ENCODE data around the gene ST6GAL1.
A peak's percentile ranks its signal among the peaks of the same experiment; 100 is the strongest.

Gene ST6GAL1

GRCh38 chr3:187012609-187013051 lies 82.3 kb downstream of the ST6GAL1 start:
- TF ChIP-seq, protein P1, sequence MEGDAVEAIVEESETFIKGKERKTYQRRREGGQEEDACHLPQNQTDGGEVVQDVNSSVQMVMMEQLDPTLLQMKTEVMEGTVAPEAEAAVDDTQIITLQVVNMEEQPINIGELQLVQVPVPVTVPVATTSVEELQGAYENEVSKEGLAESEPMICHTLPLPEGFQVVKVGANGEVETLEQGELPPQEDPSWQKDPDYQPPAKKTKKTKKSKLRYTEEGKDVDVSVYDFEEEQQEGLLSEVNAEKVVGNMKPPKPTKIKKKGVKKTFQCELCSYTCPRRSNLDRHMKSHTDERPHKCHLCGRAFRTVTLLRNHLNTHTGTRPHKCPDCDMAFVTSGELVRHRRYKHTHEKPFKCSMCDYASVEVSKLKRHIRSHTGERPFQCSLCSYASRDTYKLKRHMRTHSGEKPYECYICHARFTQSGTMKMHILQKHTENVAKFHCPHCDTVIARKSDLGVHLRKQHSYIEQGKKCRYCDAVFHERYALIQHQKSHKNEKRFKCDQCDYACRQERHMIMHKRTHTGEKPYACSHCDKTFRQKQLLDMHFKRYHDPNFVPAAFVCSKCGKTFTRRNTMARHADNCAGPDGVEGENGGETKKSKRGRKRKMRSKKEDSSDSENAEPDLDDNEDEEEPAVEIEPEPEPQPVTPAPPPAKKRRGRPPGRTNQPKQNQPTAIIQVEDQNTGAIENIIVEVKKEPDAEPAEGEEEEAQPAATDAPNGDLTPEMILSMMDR (IDR thresholded peaks at IDR 0.05; ENCODE audit: low read depth, low read length, missing control alignments), result no peak
- Histone ChIP-seq H3K27ac (peak overlapping the region; percentile 3), H3K36me3 (replicated peaks) (no peaks in the 10 kb centered on the region), H3K27me3 (replicated peaks) (no peaks in the 10 kb centered on the region), H3K4me3 (ENCODE audit: low read depth, low read length) (no peak overlapping the region)
- in situ Hi-C loops (cut with HindIII; ENCODE audit: low pct_ligation_motif_present, low sequenced_read_pairs), result no loop called here
- no peak for DNase-seq

DNA sequence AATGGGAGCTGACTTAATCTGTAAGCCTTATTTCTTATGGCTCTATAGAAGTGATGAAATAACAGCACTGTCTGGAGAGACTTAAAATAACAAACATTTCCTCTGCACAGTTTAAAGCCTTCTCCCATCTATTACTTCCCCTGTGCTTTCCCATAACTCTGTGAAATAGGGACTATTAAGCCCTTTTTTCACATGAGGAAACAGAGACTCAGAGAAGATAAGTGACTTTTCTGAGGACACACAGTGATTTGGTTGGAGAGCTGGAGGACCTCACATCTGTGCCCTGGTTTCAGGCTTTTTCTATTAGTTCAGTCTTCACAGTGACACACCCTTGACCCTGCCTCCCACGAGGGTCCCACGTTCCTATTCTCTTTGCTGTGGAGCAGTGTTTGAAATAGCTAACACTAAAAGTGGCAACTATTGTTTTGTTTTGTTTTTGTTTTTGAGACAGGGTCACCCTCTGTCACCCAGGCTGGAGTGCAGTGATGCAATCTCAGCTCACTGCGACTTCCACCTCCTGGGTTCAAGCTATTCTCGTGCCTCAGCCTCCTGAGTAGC lies 82.9 kb downstream of the ST6GAL1 start:
- Histone ChIP-seq H3K36me3 (replicated peaks) (no peaks in the 10 kb centered on the region), H3K27me3 (replicated peaks) (no peaks in the 10 kb centered on the region), H3K4me3 (ENCODE audit: low read depth, low read length) (no peak overlapping the region), H3K27ac (peak overlapping the region; percentile 3)
- TF ChIP-seq, protein P1 (IDR thresholded peaks at IDR 0.05; ENCODE audit: low read depth, low read length, missing control alignments), result no peak
- in situ Hi-C loops (cut with HindIII; ENCODE audit: low pct_ligation_motif_present, low sequenced_read_pairs), result no loop called here
- DNase-seq, result no peak

GRCh38 chr3:187014417-187014864 lies 84.1 kb downstream of the ST6GAL1 start:
- Histone ChIP-seq H3K27me3 (replicated peaks) (no peaks in the 10 kb centered on the region), H3K36me3 (replicated peaks) (no peaks in the 10 kb centered on the region), H3K27ac (no peak overlapping the region), H3K4me3 (ENCODE audit: low read depth, low read length) (no peak overlapping the region)
- TF ChIP-seq, protein P1 (IDR thresholded peaks at IDR 0.05; ENCODE audit: low read depth, low read length, missing control alignments), result no peak
- in situ Hi-C loops (cut with HindIII; ENCODE audit: low pct_ligation_motif_present, low sequenced_read_pairs), result no loop called here
- DNase-seq, result no peak

- no peak overlapping the region for H3K27ac ChIP-seq
- TF ChIP-seq, protein P1 (IDR thresholded peaks at IDR 0.05; ENCODE audit: low read depth, low read length, missing control alignments), result no peak
- no peak overlapping the region for H3K4me3 ChIP-seq (ENCODE audit: low read depth, low read length)
- in situ Hi-C loops (cut with HindIII; ENCODE audit: low pct_ligation_motif_present, low sequenced_read_pairs), result no loop called here
- no peaks in the 10 kb centered on the region for H3K27me3 ChIP-seq (replicated peaks)
- DNase-seq, result no peak
- no peaks in the 10 kb centered on the region for H3K36me3 ChIP-seq (replicated peaks)
Measured at GRCh38 chr3:187015903-187016638, 85.7 kb downstream of the ST6GAL1 start.

GRCh38 chr3:187016639-187017345 lies 86.5 kb downstream of the ST6GAL1 start:
- Histone ChIP-seq H3K27me3 (replicated peaks) (no peaks in the 10 kb centered on the region), H3K27ac (no peak overlapping the region), H3K4me3 (ENCODE audit: low read depth, low read length) (no peak overlapping the region), H3K36me3 (replicated peaks) (no peaks in the 10 kb centered on the region)
- peak; percentile 41 for DNase-seq
- in situ Hi-C loops (cut with HindIII; ENCODE audit: low pct_ligation_motif_present, low sequenced_read_pairs), result no loop called here
- TF ChIP-seq, protein P1 (IDR thresholded peaks at IDR 0.05; ENCODE audit: low read depth, low read length, missing control alignments), result no peak
